HK-2 (cell line): ENCODE measurements around the gene USP31.
A peak's percentile ranks its signal among the peaks of the same experiment; 100 is the strongest.

Experiments used
- DNase-seq: peaks from one replicate; pipeline ENCODE4 v3.0.0-alpha.2; 2018; ENCODE audit not compliant: unreplicated experiment

Gene USP31, protein sequence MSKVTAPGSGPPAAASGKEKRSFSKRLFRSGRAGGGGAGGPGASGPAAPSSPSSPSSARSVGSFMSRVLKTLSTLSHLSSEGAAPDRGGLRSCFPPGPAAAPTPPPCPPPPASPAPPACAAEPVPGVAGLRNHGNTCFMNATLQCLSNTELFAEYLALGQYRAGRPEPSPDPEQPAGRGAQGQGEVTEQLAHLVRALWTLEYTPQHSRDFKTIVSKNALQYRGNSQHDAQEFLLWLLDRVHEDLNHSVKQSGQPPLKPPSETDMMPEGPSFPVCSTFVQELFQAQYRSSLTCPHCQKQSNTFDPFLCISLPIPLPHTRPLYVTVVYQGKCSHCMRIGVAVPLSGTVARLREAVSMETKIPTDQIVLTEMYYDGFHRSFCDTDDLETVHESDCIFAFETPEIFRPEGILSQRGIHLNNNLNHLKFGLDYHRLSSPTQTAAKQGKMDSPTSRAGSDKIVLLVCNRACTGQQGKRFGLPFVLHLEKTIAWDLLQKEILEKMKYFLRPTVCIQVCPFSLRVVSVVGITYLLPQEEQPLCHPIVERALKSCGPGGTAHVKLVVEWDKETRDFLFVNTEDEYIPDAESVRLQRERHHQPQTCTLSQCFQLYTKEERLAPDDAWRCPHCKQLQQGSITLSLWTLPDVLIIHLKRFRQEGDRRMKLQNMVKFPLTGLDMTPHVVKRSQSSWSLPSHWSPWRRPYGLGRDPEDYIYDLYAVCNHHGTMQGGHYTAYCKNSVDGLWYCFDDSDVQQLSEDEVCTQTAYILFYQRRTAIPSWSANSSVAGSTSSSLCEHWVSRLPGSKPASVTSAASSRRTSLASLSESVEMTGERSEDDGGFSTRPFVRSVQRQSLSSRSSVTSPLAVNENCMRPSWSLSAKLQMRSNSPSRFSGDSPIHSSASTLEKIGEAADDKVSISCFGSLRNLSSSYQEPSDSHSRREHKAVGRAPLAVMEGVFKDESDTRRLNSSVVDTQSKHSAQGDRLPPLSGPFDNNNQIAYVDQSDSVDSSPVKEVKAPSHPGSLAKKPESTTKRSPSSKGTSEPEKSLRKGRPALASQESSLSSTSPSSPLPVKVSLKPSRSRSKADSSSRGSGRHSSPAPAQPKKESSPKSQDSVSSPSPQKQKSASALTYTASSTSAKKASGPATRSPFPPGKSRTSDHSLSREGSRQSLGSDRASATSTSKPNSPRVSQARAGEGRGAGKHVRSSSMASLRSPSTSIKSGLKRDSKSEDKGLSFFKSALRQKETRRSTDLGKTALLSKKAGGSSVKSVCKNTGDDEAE (N-terminal part only)

DNA sequence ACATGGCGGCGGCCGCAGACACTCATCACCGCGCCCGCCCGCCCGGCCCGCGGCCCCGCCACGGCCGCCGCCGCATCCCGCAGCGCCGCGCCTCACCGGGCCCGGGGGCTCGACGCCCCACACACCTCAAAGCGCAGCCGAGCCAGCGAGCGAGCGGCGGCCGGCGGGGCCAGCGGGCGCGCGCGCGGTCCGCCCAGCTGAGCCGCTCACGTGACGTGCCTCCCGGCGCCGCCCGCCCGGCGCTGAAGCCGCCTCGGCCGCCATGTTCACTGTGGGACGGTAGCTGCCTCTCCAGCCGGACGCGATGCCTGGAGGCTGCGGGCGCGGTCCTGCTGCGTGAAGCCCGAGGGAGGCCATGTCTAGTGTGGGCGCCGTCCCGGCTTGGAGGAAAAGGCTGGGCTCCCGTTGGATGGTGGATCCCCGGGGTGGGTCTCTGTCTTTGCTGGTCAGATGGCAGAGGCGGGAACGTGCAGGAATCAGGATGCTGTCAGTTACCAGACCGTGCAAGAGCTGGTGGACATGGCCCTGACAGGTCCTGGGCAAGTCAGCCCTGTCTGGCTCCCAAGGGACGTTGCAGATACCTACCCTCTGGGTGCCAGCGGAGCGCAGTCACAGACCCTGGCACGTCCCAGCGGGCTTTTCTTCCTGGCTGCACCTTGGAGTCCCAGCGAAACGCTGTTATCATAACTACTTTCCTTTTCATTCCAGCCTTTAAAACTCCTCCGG lies at the start of gene USP31:
TSS of gene USP31 (minus strand) at position 186 of the 726 bp plus-strand sequence. CDS start at position 4, 182 bp downstream.
- peak; percentile 92 for DNase-seq

DNA sequence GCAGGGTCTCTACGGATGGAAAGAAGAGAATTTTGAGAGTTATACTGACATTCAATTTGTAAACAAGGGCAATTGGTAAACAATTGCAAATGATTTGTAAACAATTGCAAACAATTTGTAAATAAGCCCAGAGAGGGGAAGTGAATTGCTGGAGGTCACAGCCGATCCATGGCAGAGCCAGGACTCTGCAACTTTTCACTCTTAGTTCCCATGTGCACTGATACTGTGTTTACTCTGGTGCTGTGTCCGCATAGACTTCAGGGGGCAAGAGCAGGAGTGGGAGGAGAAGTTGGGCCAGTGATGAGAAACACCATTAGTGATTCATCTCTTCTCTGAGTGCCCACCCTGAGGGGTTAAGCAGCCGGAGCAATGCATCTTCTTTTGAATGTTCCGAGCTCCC lies 47.3 kb upstream of the USP31 start:
- DNase-seq, result no peak

DNA sequence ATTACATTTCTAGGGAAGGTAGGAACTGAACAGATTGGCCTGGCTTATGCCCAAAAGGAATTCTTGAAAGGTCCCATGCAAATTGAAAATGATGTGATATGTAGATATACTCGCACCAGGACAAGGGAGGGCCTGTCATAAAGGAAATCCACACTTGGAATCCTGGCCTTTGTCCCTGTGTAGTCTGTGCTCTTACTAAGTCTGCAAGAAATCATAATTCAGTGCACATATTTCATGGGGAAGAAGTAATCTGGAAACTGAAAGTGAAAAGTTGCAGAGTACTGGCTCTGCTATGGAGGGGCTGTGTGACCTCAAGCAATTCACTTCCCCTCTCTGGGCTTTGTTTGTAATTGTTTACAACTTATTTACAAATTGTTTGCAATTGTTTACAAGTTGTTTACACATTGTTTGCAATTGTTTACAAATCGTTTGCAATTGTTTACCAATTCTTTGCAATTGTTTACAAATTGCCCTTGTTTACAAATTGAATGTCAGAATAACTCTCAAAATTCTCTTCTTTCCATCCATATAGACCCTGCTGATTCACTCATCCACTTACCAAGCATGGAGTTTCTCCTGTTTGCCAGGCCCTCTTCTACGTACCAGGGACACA lies 46.2 kb upstream of the USP31 start:
- DNase-seq, result no peak

DNA sequence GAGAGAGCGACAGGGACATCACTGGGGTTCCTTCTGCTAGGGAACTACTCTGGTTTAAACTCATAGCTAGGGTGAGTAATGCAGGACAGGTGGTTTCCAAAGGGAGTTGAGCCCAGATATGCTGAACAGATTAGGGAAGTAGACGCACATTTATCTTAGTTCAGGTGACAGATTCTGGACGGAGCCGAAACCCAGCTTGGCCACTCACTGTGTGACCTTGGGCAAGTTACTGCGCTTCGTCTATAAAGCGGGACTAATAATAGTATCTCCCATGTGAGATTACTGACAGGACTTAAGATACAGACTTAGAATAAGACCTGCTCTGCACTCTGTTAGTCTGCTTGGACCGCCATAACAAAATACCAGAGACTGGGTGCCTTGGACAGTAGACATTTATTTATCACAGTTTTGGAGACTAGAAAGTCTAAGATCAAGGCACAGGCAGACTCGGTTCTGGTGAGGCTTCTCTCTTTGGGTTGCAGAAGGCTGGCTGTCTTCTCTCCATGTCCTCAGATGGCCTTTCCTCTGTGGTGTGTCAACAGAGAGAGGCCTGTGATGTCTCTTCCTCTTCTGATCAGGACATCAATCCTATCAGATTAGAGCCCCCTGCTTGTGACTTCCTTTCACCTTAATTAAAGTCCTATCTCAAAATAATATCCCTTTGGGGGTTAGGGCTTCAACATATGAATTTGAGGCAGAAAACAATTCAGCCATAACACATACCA lies 45.4 kb upstream of the USP31 start:
- DNase-seq, result no peak

DNA sequence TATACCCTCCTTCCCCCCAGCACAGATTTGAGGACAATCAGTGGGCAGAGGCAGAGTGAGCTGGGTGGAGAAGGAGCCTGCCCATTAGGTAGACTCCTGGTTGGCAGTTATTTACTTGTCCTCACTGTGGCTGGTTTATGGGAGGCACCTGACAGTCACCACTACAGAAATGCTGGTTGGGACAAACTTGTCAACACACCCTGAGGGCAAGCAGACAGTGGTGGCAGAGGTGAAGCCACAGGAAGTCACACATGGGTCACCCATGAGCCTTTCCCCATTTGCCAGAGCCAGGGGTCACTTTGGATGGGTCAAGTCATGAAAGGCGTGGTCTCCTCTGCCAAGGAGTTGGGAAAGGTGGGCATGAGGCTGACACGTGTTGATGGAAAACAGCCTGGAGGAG lies 39.7 kb upstream of the USP31 start:
- no peak for DNase-seq

DNA sequence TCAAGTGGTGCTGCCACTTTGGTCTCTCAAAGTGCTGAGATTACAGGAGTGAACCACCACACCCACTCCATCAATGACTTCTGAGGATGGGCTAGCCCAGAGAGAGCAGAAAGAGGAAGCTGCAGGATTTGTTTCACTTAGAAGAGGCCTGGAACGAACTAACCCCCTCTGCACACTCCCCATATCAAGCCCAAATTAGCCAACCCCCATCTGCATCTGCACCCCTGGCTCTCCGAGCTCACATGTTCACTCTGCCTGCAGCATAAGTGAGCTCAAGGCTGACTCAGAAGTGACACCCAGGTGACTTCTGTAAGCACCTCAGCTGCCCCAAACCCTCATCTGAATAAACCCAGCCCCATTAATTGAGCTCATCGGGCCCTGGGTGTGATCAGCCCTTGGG lies 38.1 kb upstream of the USP31 start:
- DNase-seq, result no peak

DNA sequence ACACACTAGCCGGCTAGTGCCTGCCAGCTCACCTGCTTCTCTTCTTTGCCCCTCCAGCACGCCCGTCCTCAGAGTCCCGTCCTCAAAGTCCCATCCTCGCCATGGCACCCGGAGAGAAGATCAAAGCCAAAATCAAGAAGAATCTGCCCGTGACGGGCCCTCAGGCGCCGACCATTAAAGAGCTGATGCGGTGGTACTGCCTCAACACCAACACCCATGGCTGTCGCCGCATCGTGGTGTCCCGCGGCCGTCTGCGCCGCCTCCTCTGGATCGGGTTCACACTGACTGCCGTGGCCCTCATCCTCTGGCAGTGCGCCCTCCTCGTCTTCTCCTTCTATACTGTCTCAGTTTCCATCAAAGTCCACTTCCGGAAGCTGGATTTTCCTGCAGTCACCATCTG lies 36.9 kb upstream of the USP31 start:
- DNase-seq, result no peak

DNA sequence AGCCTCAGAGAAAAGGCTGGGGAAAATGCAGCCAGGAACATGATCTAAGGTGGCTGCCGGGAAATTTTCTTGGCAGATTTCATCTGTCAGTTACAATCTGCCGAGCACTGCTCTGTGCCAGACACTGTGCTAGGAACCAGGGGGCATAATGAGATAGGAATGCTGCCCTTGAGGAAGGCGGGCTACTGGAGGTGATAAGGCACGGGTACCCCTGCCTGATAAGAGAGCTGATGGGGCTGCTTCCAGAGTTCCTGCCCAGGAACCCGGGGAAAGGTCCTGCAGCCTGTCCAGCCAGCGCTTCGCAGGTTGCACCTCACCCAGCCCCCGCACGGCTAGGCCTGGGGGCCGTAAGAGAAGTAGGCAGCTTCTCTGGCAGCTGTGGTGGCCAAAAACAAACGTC lies 36.4 kb upstream of the USP31 start:
- no peak for DNase-seq

DNA sequence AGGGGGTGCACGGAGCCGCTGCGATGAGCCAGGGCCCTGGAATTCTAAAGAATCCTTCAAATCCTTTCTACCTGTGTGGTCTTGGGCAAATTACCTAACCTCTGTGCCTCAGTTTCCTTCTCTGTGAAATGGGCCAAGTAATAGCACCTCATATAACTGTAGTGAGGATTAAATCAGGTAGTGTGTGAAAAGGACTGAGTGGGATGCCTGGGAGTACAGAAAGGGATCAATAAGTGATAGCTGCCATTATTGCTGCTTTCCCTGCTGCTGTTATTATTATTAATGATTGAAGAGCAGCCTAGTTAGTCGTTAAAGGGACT lies 34.3 kb upstream of the USP31 start:
- no peak for DNase-seq

DNA sequence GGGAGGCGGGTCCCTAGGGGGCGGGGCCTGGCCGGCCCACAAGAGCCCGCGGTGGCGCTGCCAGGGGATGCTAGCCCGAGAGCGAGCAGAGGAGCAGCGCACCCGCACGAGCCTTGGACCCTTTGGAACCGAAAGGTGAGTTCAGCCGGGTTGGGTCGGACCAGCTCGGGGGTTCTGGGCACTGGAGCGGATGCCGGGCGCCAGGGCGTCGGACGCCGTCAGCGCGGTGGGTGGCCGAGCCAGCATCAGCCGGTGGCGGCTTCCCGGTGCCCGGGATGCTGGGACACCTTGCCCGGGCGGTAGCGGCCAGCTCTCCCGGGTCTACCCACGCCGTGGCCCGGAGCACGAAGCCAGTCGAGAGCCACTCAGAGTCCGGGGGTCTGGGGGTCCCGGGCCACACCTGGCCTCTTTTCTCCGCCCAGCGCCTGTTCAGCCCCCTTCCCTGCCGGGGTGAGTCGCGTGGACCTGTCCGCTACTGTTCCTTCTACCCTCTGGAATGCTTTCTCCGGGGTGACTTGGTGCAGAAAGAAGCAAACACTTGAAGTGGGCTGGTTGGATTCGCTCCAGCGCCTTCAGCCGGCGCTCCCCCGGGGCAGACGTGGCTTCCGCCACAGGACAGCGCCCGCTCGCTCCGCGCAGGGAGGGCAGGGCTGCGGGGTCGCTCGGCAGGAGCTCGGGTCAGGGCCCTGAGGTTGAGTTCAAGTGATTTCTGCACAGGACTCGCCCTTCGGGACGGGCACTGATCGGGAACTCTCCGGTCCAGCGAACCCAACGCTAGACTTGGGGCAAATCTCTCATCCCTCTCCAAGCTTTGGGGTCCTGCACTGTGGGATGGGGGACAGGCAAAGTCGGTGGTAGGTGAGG lies 33.7 kb upstream of the USP31 start, which contains the start of gene SCNN1G:
TSS of gene SCNN1G (plus strand) at position 67 of the 864 bp plus-strand sequence. CDS start 3,527 bp downstream, outside the sequence.
- DNase-seq, result peak; percentile 38

DNA sequence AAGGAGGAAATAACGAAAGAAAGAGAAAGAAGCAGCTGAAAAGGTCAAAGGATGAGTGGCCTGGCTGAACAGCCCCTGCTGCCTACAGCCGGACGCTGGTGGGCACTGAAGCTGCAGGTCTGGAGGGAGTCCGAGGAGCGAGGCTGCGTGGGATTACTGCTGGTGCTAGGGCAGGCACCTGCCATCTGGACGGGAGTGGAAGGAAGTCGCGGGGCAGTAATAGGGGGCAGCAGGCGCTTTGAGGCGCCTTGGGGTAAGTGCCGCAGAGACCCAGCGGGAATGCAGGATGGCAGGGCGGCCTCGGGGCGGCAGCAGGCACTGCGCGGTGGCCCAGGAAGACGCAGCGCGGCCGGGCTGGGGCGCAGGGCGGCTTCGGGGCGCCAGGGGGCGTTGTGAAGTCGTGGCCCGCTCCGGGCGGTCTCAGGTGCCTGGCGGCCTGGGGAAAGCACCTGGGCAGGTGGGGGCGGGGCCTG lies 33.0 kb upstream of the USP31 start:
- peak; percentile 66 for DNase-seq

DNA sequence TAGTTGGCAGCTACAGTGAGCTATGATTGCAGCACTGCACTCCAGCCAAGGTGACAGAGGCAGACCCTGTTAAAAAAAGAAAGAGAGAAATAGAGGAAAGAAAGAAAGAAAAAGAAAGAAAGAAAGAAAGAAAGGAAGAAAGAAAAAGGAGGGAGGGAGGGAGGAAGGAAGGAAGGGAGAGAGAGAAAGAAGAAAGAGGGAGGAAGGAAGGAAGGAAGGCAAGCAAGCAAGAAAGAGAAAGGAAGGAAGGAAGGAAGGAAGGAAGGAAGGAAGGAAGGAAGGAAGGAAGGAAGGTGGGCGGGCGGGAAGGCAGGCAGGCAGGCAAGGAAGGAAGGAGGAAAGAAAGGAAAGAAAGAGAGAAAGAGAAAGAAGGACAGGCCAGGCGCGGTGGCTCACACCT lies 32.3 kb upstream of the USP31 start:
- DNase-seq, result no peak

DNA sequence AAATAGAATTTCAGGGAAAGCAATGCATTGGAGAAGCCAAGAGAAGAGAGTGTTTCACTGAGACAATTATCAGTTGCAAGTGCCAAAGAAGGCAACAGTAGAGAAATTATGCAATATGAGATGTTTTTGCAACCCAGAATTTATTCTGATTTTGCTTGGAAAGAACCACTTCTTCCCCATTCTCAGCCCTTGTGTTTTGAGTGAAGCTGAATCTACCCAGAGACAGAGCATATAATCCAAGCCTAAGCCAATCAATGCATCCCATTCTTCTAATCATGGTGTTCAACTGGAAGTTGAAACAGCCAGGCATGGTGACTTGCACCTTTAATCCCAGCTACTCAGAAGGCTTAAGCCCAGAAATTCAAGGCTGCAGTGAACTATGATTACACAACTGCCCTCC lies 26.4 kb upstream of the USP31 start:
- no peak for DNase-seq

DNA sequence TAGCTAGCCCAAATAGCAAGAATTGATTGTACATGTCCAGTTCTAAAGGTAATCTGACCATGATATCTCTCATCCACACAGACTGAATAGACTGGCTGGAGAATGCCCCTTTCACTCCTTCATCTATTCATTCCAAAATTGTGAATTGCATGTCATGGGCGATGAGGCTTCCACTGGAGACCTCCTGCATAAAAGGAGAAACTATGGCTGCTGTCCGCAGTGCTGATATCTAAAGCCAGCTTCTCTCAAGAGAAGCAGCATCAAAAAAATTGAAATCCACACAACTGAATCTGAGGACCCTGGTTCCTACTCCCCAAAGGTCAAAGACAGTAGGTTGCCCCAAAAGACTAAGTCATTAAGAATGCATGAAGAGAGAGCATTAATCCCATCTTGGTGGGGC lies 25.4 kb upstream of the USP31 start:
- DNase-seq, result peak; percentile 0

DNA sequence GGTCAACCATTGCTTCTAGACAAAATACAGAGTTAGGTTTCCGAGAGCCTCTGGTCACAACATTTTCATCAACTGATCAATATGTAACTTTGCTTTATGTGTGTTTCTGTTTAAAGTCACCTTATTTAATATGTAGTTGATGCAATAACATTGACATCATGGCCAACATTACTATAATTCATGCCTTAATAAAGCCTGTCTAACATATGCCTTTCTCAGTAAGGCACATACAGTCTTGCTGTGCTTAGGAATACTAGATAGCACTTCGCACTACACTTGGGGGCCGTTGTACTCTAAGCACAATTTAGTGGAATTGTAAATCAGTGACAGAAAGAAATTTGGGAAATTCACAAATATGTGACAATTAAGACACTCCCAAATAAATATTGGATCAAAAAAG lies 23.7 kb upstream of the USP31 start:
- no peak for DNase-seq

DNA sequence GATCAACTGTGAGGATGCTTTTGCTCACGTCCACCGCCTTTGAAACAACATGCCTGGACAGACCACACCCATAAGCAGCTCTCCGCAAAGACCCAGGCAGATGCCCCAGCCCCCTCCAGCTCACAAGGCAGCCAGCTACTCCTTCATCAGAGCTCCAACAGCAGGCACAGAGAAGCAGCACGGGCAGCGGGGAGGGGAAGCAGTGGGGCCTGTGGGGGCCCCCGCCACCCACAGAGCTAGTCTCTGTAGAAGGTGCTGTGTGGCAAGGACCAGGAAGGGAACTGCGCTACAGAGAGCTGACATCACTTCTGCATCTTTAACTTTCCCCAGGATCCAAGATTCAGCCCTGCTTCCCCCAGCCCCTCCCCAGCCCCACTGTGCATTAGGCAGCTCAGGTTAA lies 23.3 kb upstream of the USP31 start:
- DNase-seq, result no peak

DNA sequence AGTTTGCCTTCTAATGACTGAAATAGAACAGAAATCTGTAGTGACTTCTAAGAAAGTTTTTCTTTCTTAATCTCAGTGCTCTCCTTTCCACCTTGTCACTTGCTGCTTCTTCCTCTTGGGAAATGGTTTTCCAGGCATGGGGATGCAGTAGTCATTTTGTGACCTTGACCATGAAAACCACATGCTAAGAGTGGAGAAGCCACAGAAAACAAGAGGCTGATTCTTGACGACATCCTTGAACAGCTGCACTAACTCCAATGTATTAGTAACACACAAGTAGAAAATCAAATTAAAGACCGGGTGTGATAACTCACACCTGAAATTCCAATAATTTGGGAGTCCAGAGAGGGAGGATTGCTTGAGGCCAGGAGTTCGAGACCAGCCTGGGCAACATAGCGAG lies 15.5 kb upstream of the USP31 start:
- no peak for DNase-seq

DNA sequence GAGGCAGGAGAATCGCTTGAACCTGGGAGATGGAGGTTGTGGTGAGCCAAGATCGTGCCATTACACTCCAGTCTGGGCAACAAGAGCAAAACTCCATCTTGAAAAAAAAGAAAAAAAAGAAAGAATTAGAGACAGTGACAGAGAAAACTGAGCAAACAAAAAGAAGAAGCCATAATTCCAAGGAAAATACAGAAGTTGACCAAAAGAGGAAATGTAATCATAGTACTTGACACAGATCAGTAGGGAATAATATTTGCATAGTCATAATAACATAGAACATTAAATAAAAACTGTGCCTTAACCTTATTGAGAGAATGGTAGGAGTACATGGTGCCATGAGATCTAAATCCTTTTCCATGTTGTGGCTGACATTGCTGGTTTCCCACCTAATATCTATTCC lies 14.7 kb upstream of the USP31 start:
- DNase-seq, result no peak

DNA sequence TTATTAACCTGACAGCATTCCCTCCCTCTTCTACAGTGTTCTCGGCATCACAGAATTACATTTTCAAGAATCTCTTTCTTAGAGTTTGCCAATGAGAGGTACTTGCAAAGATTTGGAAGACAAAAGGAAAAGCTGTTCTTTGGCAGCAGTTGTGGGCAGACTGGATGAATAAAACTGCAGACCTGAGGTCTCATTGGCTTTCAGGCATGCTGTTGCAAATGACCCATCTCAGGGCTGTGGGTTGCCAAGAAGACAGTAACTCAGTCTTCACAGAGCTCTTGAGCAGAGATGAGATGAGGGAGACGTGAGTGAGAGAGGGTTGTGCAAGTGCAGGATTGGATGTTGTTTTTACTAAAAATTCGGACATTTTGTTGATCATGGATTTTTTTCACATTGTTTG lies 11.3 kb upstream of the USP31 start:
- no peak for DNase-seq
